ENCODE results near the gene EFEMP2.
A peak's percentile ranks its signal among the peaks of the same experiment; 100 is the strongest.

Gene EFEMP2

GRCh38 chr11:65872586-65873317, at the start of gene EFEMP2:
Gene EFEMP2, minus strand, starts transcription at chr11:65872800. Its CDS starts 446 bp downstream, at chr11:65872354.
- H3K27ac ChIP-seq = peak within 1 kb of the TSS; percentile 72
- TF ChIP-seq CTCF (conservative IDR thresholded peaks at IDR 0.05) = no peak

- no peak overlapping the region for H3K27ac ChIP-seq
- no peak for TF ChIP-seq CTCF (conservative IDR thresholded peaks at IDR 0.05)
These were observed 49.3 kb upstream of the EFEMP2 start for GRCh38 chr11:65921876-65922275.

- H3K27ac ChIP-seq = peak overlapping the region; percentile 100
- TF ChIP-seq CTCF (conservative IDR thresholded peaks at IDR 0.05) = no peak
These were observed 48.5 kb upstream of the EFEMP2 start for GRCh38 chr11:65921033-65921555.

GRCh38 chr11:65920372-65920802, 47.8 kb upstream of the EFEMP2 start:
- TF ChIP-seq CTCF (conservative IDR thresholded peaks at IDR 0.05) = no peak
- peak overlapping the region; percentile 100 for H3K27ac ChIP-seq

GRCh38 chr11:65919573-65920371, 47.2 kb upstream of the EFEMP2 start:
- no peak for TF ChIP-seq CTCF (conservative IDR thresholded peaks at IDR 0.05)
- peak overlapping the region; percentile 100 for H3K27ac ChIP-seq

- TF ChIP-seq CTCF (conservative IDR thresholded peaks at IDR 0.05) = no peak
- peak within 1 kb of the TSS; percentile 100 for H3K27ac ChIP-seq
These were observed 46.6 kb upstream of the EFEMP2 start, which contains the start of gene DRAP1 for GRCh38 chr11:65919141-65919572. Gene DRAP1, plus strand, starts transcription at chr11:65919426. Its CDS starts 76 bp downstream, at chr11:65919502.
